OCI-LY7 (cell line): ENCODE measurements around the gene ATP11A. TPM values are rescaled to one million over a fixed set of nuclear protein-coding genes. Genes with fewer than 3 reads are reported as not detected.

Experiments used
- BruUV-seq: library from RNA; stranded (reverse); fragments of 400-500 nt; replicated peaks from 2 replicates; lab custom pipeline; 2021; lab: Mats Ljungman, UMichigan
- CTCF ChIA-PET: fragments of 300-600 bp; sonication (Branson Sonifier 250); formaldehyde crosslinking; loops from one replicate; lab custom pipeline; 2022; ENCODE audit warnings: antibody characterized with exemption; ENCODE audit not compliant: unreplicated experiment; lab: Charles Lee
- POLR2A ChIA-PET: fragments of 300-600 bp; sonication (Branson Sonifier 250); formaldehyde crosslinking; loops from one replicate; lab custom pipeline; 2022; ENCODE audit warnings: antibody characterized with exemption; lab: Charles Lee
- DNase-seq: peaks from one replicate; pipeline ENCODE4 v3.0.0-alpha.2; 2015; ENCODE audit warnings: low spot score
- H2AFZ ChIP-seq: fragments of 200-600 bp; sonication (generic), shearing (Covaris generic); 2 replicates; pipeline ENCODE4 v1.6.1; 2014; ENCODE audit warnings: mild to moderate bottlenecking, antibody characterized with exemption, low read length, moderate library complexity
- H3K27ac ChIP-seq: fragments of 200-600 bp; sonication (generic); 2 replicates; pipeline ENCODE4 v1.5.1; 2014; ENCODE audit warnings: mixed run types, low read depth, mild to moderate bottlenecking, moderate library complexity, low read length, inconsistent platforms; ENCODE audit not compliant: poor library complexity, severe bottlenecking
- H3K36me3 ChIP-seq: fragments of 200-600 bp; sonication (generic); 2 replicates; pipeline ENCODE4 v1.6.1; 2014; ENCODE audit warnings: mild to moderate bottlenecking, antibody characterized with exemption, low read length, moderate library complexity, mixed read lengths; ENCODE audit not compliant: insufficient read depth
- H3K4me1 ChIP-seq: fragments of 200-600 bp; sonication (generic); 2 replicates; pipeline ENCODE4 v1.5.1; 2014; ENCODE audit warnings: mild to moderate bottlenecking, low read length; ENCODE audit not compliant: insufficient read depth, poor library complexity, severe bottlenecking
- H3K4me2 ChIP-seq: fragments of 200-600 bp; sonication (generic); 2 replicates; pipeline ENCODE4 v1.6.1; 2014; ENCODE audit warnings: mild to moderate bottlenecking, low read length
- H3K4me3 ChIP-seq: fragments of 200-600 bp; sonication (generic); 2 replicates; pipeline ENCODE4 v1.5.1; 2014; ENCODE audit warnings: mild to moderate bottlenecking, low read depth, low read length; ENCODE audit not compliant: poor library complexity, severe bottlenecking
- H3K79me2 ChIP-seq: fragments of 200-600 bp; sonication (generic); 2 replicates; pipeline ENCODE4 v1.6.1; 2016; ENCODE audit warnings: low read depth, mild to moderate bottlenecking, low read length, moderate library complexity, mixed read lengths; ENCODE audit not compliant: insufficient read depth
- H3K9me2 ChIP-seq: fragments of 200-600 bp; sonication (generic); 2 replicates; pipeline ENCODE4 v1.6.1; 2016; ENCODE audit warnings: mild to moderate bottlenecking, low read length, mixed read lengths; ENCODE audit not compliant: insufficient read depth
- H3K9me3 ChIP-seq: fragments of 200-600 bp; sonication (generic); 2 replicates; pipeline ENCODE4 v1.6.1; 2014; ENCODE audit warnings: mild to moderate bottlenecking, mixed run types, low read length, mixed read lengths
- H4K20me1 ChIP-seq: fragments of 200-600 bp; sonication (generic); 2 replicates; pipeline ENCODE4 v1.6.1; 2014; ENCODE audit warnings: mild to moderate bottlenecking, antibody characterized with exemption, low read length, moderate library complexity, mixed read lengths; ENCODE audit not compliant: insufficient read depth
- CTCF ChIP-seq: fragments of 200-600 bp; sonication (generic); conservative IDR thresholded peaks from 2 replicates; pipeline ENCODE4 v1.5.1; 2014; ENCODE audit warnings: mild to moderate bottlenecking, antibody characterized with exemption, low read length, moderate library complexity, mixed read lengths
- EZH2phosphoT487 ChIP-seq: fragments of 200-600 bp; sonication (generic); IDR thresholded peaks from 2 replicates; pipeline ENCODE4 v1.6.1; 2018; ENCODE audit warnings: low read depth, borderline replicate concordance, mild to moderate bottlenecking, mixed run types, antibody characterized with exemption, low read length, moderate library complexity, mixed read lengths
- intact Hi-C: fragments of 100-400 bp; cut with micrococcal nuclease; formaldehyde crosslinking; loops from one replicate; pipeline ENCODE4 v1.10.0; 2022; ENCODE audit not compliant: unreplicated experiment
- total RNA-seq, 2 experiments: library from RNA; depleted of rRNA in 1 of 2; stranded (reverse); fragments of >200 nt in 1 of 2; shearing (Covaris generic) in 1 of 2; gene quantifications; 2 replicates each; pipeline ENCODE4 v1.2.3, GENCODE V29; 2014 to 2022

Gene ATP11A
- total RNA-seq, 2 experiments from 2014 or later = 8.8 to 23.1 TPM

DNA sequence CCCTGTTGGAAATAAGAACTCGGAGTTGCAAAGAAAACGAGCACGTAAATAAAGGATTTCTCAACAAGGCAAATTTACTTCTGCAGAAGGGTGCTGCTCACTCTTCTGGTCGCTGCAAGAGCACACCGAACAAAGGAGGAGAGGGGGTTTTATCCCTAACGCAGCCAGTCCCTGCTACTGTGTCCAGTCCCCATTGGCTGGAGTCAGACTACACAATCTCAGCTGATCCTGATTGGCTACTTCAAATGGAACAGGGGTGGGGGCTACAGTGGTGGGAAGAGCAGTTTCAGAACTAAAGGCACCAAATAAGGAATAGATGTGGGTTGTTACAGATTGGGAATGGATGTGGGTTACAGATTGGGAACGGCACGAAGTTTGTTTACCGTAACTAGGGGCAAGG, 215.2 kb downstream of the ATP11A start:
- Histone ChIP-seq H3K36me3 (no peaks in the 10 kb centered on the region), H3K27ac (no peak overlapping the region), H3K79me2 (no peaks in the 10 kb centered on the region), H3K4me2 (no peak overlapping the region), H3K9me2 (no peaks in the 10 kb centered on the region), H4K20me1 (no peaks in the 10 kb centered on the region), H3K9me3 (no peaks in the 10 kb centered on the region), H2AFZ (no peak overlapping the region), H3K4me3 (no peak overlapping the region), H3K4me1 (peaks cover 9% of the 10 kb centered on the region)
- intact Hi-C loops = no loop called here
- ChIA-PET POLR2A (no interaction called here), CTCF (no interaction called here)
- TF ChIP-seq EZH2phosphoT487 = no peak
- no peak for TF ChIP-seq CTCF
- no peak for DNase-seq
- BruUV-seq = no TSS peak

DNA sequence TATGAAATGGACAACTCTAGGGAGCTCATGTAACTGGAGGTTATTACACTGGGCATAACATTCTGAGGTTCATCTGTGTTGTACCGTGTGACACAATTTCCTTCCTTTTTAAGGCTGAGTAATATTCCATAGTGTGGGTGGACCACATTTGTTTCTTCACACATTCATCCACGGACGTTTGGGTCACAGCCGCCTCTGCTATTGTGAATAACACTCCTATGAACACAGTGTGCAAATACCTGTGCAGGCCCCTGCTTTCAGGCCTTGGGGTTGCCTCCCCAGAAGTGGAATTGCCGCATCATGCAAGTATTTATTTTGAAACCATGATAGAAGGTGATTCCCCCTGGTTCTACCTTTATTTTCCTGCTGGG, 215.8 kb downstream of the ATP11A start:
- Histone ChIP-seq H3K4me1 (peaks cover 9% of the 10 kb centered on the region), H3K36me3 (no peaks in the 10 kb centered on the region), H3K4me2 (no peak overlapping the region), H3K9me3 (no peaks in the 10 kb centered on the region), H2AFZ (no peak overlapping the region), H3K9me2 (no peaks in the 10 kb centered on the region), H3K79me2 (no peaks in the 10 kb centered on the region), H3K4me3 (no peak overlapping the region), H3K27ac (no peak overlapping the region), H4K20me1 (no peaks in the 10 kb centered on the region)
- no TSS peak for BruUV-seq
- TF ChIP-seq CTCF = no peak
- no peak for TF ChIP-seq EZH2phosphoT487
- intact Hi-C loops = no loop called here
- DNase-seq = no peak
- ChIA-PET POLR2A (no interaction called here), CTCF (no interaction called here)

GRCh38 chr13:112905990-112906641, 216.3 kb downstream of the ATP11A start:
- Histone ChIP-seq H3K79me2 (no peaks in the 10 kb centered on the region), H3K4me2 (no peak overlapping the region), H3K36me3 (no peaks in the 10 kb centered on the region), H4K20me1 (no peaks in the 10 kb centered on the region), H3K9me3 (no peaks in the 10 kb centered on the region), H3K27ac (no peak overlapping the region), H3K9me2 (no peaks in the 10 kb centered on the region), H3K4me3 (no peak overlapping the region), H2AFZ (no peak overlapping the region), H3K4me1 (peaks cover 9% of the 10 kb centered on the region)
- no peak for TF ChIP-seq EZH2phosphoT487
- no peak for TF ChIP-seq CTCF
- CTCF ChIA-PET = no interaction called here
- no TSS peak for BruUV-seq
- DNase-seq = no peak
- intact Hi-C loops = no loop called here
- POLR2A ChIA-PET = no interaction called here
